OCI-LY3 (cell line): ENCODE measurements around the gene CBFA2T2.

ENCODE experiments used
- CTCF ChIP-seq: fragments of 200-600, 300-600 bp; sonication (generic); IDR thresholded peaks from 2 replicates; pipeline ENCODE4 v1.5.1; 2014; ENCODE audit warnings: antibody characterized with exemption, low read length, low read depth
- EZH2phosphoT487 ChIP-seq: fragments of 200-600 bp; shearing (Covaris generic); IDR thresholded peaks from 2 replicates; pipeline ENCODE4 v1.6.1; 2018; ENCODE audit warnings: antibody characterized with exemption, mixed run types, low read depth

- TF ChIP-seq CTCF (no peak), EZH2phosphoT487 (no peak)
Observed at GRCh38 chr20:33459599-33459998, 30.3 kb upstream of the CBFA2T2 start.
